Panc1 (cell line): ENCODE data around the gene RC3H1. TPM values are rescaled to one million over a fixed set of nuclear protein-coding genes. Genes with fewer than 3 reads are reported as not detected.

ENCODE experiments used
- ATAC-seq: fragments of 200-7000 bp; cut with Tn5 transposase; 2 replicates; pipeline ENCODE4 v1.9.1; 2020; ENCODE audit warnings: mild to moderate bottlenecking, moderate library complexity
- BruUV-seq: library from RNA; stranded (reverse); fragments of 400-500 nt; replicated peaks from 2 replicates; lab custom pipeline; 2021; lab: Mats Ljungman, UMichigan
- CTCF ChIA-PET: fragments of 300-600 bp; sonication (Branson Sonifier 250); formaldehyde crosslinking; loops from one replicate; lab custom pipeline; 2022; ENCODE audit warnings: antibody characterized with exemption; lab: Charles Lee
- POLR2A ChIA-PET: fragments of 300-600 bp; sonication (Branson Sonifier 250); formaldehyde crosslinking; loops from one replicate; lab custom pipeline; 2022; ENCODE audit warnings: antibody characterized with exemption; lab: Charles Lee
- DNase-seq: peaks from one replicate; pipeline ENCODE4 v3.0.0-alpha.2; 2010; ENCODE audit warnings: low read depth, low spot score
- H3K27ac ChIP-seq: 2 replicates; pipeline ENCODE4 v1.5.1; 2011; ENCODE audit warnings: mild to moderate bottlenecking, low read length, inconsistent platforms
- H3K27me3 ChIP-seq: fragments of 200-500 bp; sonication (Bioruptor generic); 2 replicates; pipeline ENCODE4 v1.6.0; 2014; ENCODE audit warnings: low read length, inconsistent platforms; ENCODE audit not compliant: control insufficient read depth, insufficient read depth
- H3K36me3 ChIP-seq: fragments of 200-500 bp; sonication (Bioruptor generic); 2 replicates; pipeline ENCODE4 v1.5.1; 2014; ENCODE audit warnings: inconsistent platforms, mild to moderate bottlenecking, low read length, moderate library complexity; ENCODE audit not compliant: control insufficient read depth, insufficient read depth
- H3K4me1 ChIP-seq: 2 replicates; pipeline ENCODE4 v1.5.1; 2011; ENCODE audit warnings: inconsistent platforms, mild to moderate bottlenecking, low read length, moderate library complexity; ENCODE audit not compliant: control insufficient read depth, insufficient read depth
- H3K4me3 ChIP-seq, 2 experiments: 2 replicates each; pipeline ENCODE4 v1.5.1; 2011 to 2012; ENCODE audit warnings: low read depth in 2 of 2, low read length in 2 of 2, mild to moderate bottlenecking in 2 of 2, inconsistent platforms in 1 of 2, moderate library complexity in 1 of 2
- H3K9me3 ChIP-seq: fragments of 200-500 bp; sonication (Bioruptor generic); 2 replicates; pipeline ENCODE4 v1.5.1; 2014; ENCODE audit warnings: low read depth, mild to moderate bottlenecking, inconsistent platforms, low read length, moderate library complexity; ENCODE audit not compliant: control insufficient read depth, insufficient read depth
- POLR2AphosphoS5 ChIP-seq: IDR thresholded peaks from 2 replicates; pipeline ENCODE4 v1.6.1; 2012; ENCODE audit warnings: mild to moderate bottlenecking, low read depth, low read length, moderate library complexity
- SIN3A ChIP-seq: IDR thresholded peaks from 2 replicates; pipeline ENCODE4 v1.6.1; 2012; ENCODE audit warnings: low read depth, mild to moderate bottlenecking, low read length, moderate library complexity, borderline replicate concordance; ENCODE audit not compliant: insufficient read depth
- TCF7L2 ChIP-seq: IDR thresholded peaks from 2 replicates; pipeline ENCODE4 v1.6.1; 2011; ENCODE audit warnings: mild to moderate bottlenecking, low read depth, low read length, inconsistent platforms
- in situ Hi-C: cut with HindIII; loops from 2 replicates; pipeline ENCODE4 v1.10.0; 2016; ENCODE audit warnings: low sequenced_read_pairs, low pct_unique_long_range_greater_than_20kb
- intact Hi-C: fragments of 100-400 bp; cut with micrococcal nuclease; formaldehyde crosslinking; loops from one replicate; pipeline ENCODE4 v1.10.0; 2022; ENCODE audit not compliant: unreplicated experiment
- total RNA-seq: library from RNA; stranded (reverse); gene quantifications from one replicate; pipeline ENCODE4 v1.2.1, GENCODE V29; 2021; ENCODE audit not compliant: unreplicated experiment
- TF ChIP-seq, protein P1 (sequence below): fragments of 450-650 bp; IDR thresholded peaks from 2 replicates; pipeline ENCODE4 v1.5.1; 2017; ENCODE audit warnings: mild to moderate bottlenecking
- TF ChIP-seq, protein P2 (sequence below), 2 experiments: IDR thresholded peaks; 2 replicates each; pipeline ENCODE4 v1.6.1; 2011 to 2012; ENCODE audit warnings: low read depth in 2 of 2, control low read depth in 1 of 2, low read length in 1 of 2, mild to moderate bottlenecking in 1 of 2, moderate library complexity in 1 of 2; ENCODE audit not compliant: insufficient read depth in 1 of 2

Gene RC3H1
- total RNA-seq, 1 experiment from 2014 or later = 21.4 TPM

DNA sequence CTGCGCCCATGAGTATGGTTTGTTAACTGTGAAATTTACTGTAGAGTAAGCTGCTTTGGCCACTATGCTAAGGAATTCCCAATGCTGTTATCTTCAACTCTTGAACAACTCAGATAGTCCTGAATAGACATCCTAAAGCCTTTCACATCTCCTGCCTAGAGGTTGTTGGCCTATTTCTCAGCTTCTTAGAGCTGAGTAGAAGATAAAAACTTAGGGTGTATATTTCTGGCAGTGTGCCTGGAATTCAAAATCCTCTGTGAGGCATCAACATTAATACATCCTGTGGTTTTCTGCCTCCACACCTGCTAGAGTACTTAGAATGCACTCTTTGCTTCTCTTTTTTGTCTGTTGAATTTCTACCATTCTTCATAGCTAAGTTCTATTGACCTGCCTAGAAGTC, 45.8 kb upstream of the RC3H1 start:
- intact Hi-C loops (no loop called here), in situ Hi-C loops (no loop called here)
- no peak for DNase-seq
- TF ChIP-seq, protein P1, sequence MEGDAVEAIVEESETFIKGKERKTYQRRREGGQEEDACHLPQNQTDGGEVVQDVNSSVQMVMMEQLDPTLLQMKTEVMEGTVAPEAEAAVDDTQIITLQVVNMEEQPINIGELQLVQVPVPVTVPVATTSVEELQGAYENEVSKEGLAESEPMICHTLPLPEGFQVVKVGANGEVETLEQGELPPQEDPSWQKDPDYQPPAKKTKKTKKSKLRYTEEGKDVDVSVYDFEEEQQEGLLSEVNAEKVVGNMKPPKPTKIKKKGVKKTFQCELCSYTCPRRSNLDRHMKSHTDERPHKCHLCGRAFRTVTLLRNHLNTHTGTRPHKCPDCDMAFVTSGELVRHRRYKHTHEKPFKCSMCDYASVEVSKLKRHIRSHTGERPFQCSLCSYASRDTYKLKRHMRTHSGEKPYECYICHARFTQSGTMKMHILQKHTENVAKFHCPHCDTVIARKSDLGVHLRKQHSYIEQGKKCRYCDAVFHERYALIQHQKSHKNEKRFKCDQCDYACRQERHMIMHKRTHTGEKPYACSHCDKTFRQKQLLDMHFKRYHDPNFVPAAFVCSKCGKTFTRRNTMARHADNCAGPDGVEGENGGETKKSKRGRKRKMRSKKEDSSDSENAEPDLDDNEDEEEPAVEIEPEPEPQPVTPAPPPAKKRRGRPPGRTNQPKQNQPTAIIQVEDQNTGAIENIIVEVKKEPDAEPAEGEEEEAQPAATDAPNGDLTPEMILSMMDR = no peak
- TF ChIP-seq, protein P2, sequence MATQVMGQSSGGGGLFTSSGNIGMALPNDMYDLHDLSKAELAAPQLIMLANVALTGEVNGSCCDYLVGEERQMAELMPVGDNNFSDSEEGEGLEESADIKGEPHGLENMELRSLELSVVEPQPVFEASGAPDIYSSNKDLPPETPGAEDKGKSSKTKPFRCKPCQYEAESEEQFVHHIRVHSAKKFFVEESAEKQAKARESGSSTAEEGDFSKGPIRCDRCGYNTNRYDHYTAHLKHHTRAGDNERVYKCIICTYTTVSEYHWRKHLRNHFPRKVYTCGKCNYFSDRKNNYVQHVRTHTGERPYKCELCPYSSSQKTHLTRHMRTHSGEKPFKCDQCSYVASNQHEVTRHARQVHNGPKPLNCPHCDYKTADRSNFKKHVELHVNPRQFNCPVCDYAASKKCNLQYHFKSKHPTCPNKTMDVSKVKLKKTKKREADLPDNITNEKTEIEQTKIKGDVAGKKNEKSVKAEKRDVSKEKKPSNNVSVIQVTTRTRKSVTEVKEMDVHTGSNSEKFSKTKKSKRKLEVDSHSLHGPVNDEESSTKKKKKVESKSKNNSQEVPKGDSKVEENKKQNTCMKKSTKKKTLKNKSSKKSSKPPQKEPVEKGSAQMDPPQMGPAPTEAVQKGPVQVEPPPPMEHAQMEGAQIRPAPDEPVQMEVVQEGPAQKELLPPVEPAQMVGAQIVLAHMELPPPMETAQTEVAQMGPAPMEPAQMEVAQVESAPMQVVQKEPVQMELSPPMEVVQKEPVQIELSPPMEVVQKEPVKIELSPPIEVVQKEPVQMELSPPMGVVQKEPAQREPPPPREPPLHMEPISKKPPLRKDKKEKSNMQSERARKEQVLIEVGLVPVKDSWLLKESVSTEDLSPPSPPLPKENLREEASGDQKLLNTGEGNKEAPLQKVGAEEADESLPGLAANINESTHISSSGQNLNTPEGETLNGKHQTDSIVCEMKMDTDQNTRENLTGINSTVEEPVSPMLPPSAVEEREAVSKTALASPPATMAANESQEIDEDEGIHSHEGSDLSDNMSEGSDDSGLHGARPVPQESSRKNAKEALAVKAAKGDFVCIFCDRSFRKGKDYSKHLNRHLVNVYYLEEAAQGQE (IDR thresholded peaks at IDR 0.05; ENCODE audit: insufficient read depth in 1 of 2, low read depth in 2 of 2, low read length in 1 of 2) = no peak
- TF ChIP-seq TCF7L2 (no peak), POLR2AphosphoS5 (no peak), SIN3A (no peak)
- CTCF ChIA-PET = no interaction called here
- no TSS peak for BruUV-seq
- no peaks in the 10 kb centered on the region for H3K9me3 ChIP-seq
- no peak overlapping the region for H3K4me3 ChIP-seq
- no peaks in the 10 kb centered on the region for H3K36me3 ChIP-seq
- no peaks in the 10 kb centered on the region for H3K27me3 ChIP-seq
- POLR2A ChIA-PET = interaction anchor here (0.5 kb wide), 1 partner anchor 1470 kb away, joined by 3 read pairs; no protein-coding TSS in a partner anchor
- ATAC-seq = no peak
- no peaks in the 10 kb centered on the region for H3K4me1 ChIP-seq
- H3K27ac ChIP-seq = no peak overlapping the region

DNA sequence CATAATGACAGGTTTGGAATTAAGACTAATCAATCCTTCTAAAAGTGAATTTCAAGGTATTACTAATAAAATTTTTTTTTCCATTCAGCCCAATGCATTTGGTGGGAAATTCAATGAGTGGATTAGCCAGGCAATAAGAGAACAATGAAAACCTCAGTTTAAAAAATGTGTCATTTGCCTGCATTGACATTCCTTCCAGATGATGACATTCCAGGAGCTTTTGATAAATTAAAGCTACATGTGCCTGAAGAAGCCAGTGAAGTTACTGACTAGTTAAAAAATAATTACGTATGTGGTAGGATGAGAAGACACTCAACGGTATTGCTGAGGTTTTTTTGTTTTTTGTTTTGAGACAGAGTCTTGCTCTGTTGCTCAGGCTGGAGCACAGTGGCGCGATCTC, 37.9 kb upstream of the RC3H1 start:
- Histone ChIP-seq H3K4me1 (no peaks in the 10 kb centered on the region), H3K4me3 (no peak overlapping the region), H3K36me3 (no peaks in the 10 kb centered on the region), H3K9me3 (no peaks in the 10 kb centered on the region), H3K27ac (no peak overlapping the region), H3K27me3 (no peaks in the 10 kb centered on the region)
- DNase-seq (no peak), ATAC-seq (no peak)
- BruUV-seq = no TSS peak
- POLR2A ChIA-PET = no interaction called here
- in situ Hi-C loops = no loop called here
- TF ChIP-seq, protein P1 = no peak
- TF ChIP-seq, protein P2 (IDR thresholded peaks at IDR 0.05; ENCODE audit: insufficient read depth in 1 of 2, low read depth in 2 of 2, low read length in 1 of 2) = no peak
- no peak for TF ChIP-seq POLR2AphosphoS5
- TF ChIP-seq SIN3A = no peak
- TF ChIP-seq TCF7L2 = no peak
- CTCF ChIA-PET = no interaction called here
- intact Hi-C loops = no loop called here
